Mucosa of descending colon (tissue), 3 donors: Measurements from ENCODE around the gene CREB5. TPM values are rescaled to one million over a fixed set of nuclear protein-coding genes. Genes with fewer than 3 reads are reported as not detected.
A peak's percentile ranks its signal among the peaks of the same experiment; 100 is the strongest.

Source experiments
- ATAC-seq: fragments of 200-7000 bp; cut with Tn5 transposase; one replicate; pipeline ENCODE4 v1.9.1; 2020; ENCODE audit warnings: mild to moderate bottlenecking, moderate library complexity
- DNase-seq, 3 donors: peaks; one replicate each; pipeline ENCODE4 v3.0.0-alpha.2; 2020
- H3K36me3 ChIP-seq: fragments of 200-600 bp; one replicate; pipeline ENCODE4 v1.8.0; 2021; ENCODE audit warnings: low read depth, mild to moderate bottlenecking
- H3K4me1 ChIP-seq: fragments of 200-600 bp; one replicate; pipeline ENCODE4 v1.8.0; 2021; ENCODE audit warnings: low read depth, mild to moderate bottlenecking
- H3K4me3 ChIP-seq: fragments of 200-600 bp; one replicate; pipeline ENCODE4 v1.8.0; 2021; ENCODE audit warnings: mild to moderate bottlenecking
- H3K9me3 ChIP-seq: fragments of 200-600 bp; one replicate; pipeline ENCODE4 v1.8.0; 2021; ENCODE audit warnings: mild to moderate bottlenecking
- CTCF ChIP-seq: fragments of 200-600 bp; IDR thresholded peaks from one replicate; pipeline ENCODE4 v1.8.0; 2022; ENCODE audit warnings: antibody characterized with exemption, mild to moderate bottlenecking
- intact Hi-C, 2 donors: fragments of 100-400 bp; cut with DNase I in 1 of 2; cut with micrococcal nuclease in 1 of 2; formaldehyde crosslinking; loops; one replicate each; pipeline versions ENCODE4 v1.11.0 to v1.11.1; 2022; cut with DNase I, micrococcal nuclease
- total RNA-seq, 3 donors: library from RNA; stranded (reverse); fragmentation: NEBNext Ultra II Directional in 2 of 3; extraction: Animal tissue kit (Norgen Biotek cat#: 25700) in 2 of 3; gene quantifications; one replicate each; pipeline versions ENCODE4 v1.2.1 to v1.2.4, GENCODE V29; 2021 to 2023
- donor health status: DM: no; HTN: no; CAD: no; lungs with moderate emphysema.
- donor health status: DM: no; HTN: no; CAD: no.
- donor health status: DM: no; HTN: yes; CAD: no.

CREB5 gene
- total RNA-seq, 3 donors from 2014 or later, result 0.61 to 5.4 (median 1.9) TPM

GRCh38 chr7:28410628-28411531 lies 1.4 kb upstream of the CREB5 start:
- TF ChIP-seq CTCF, result no peak
- ATAC-seq (peak; percentile 4), DNase-seq (peak in 2 of 3 donors; percentile 29 to 32)
- no peak overlapping the region for H3K4me3 ChIP-seq
- H3K36me3 ChIP-seq, result no peaks in the 10 kb centered on the region
- no peaks in the 10 kb centered on the region for H3K9me3 ChIP-seq
- intact Hi-C loops, result no loop called here
- H3K4me1 ChIP-seq, result peaks cover 4% of the 10 kb centered on the region

GRCh38 chr7:28413011-28413410 lies 693 bp downstream of the CREB5 start:
- no peaks in the 10 kb centered on the region for H3K36me3 ChIP-seq
- H3K4me3 ChIP-seq, result no peak overlapping the region
- intact Hi-C loops, result no loop called here
- no peaks in the 10 kb centered on the region for H3K9me3 ChIP-seq
- ATAC-seq (no peak), DNase-seq (no peak)
- TF ChIP-seq CTCF, result no peak
- H3K4me1 ChIP-seq, result peaks cover 4% of the 10 kb centered on the region

- intact Hi-C loops, result no loop called here
- Histone ChIP-seq H3K9me3 (no peaks in the 10 kb centered on the region), H3K4me3 (no peak overlapping the region), H3K36me3 (no peaks in the 10 kb centered on the region), H3K4me1 (peaks cover 4% of the 10 kb centered on the region)
- DNase-seq (no peak), ATAC-seq (no peak)
- no peak for TF ChIP-seq CTCF
Measured at GRCh38 chr7:28414453-28414852, 2.1 kb downstream of the CREB5 start.

- DNase-seq (no peak), ATAC-seq (no peak)
- Histone ChIP-seq H3K36me3 (no peaks in the 10 kb centered on the region), H3K9me3 (no peaks in the 10 kb centered on the region), H3K4me1 (no peaks in the 10 kb centered on the region), H3K4me3 (no peak overlapping the region)
- no peak for TF ChIP-seq CTCF
- intact Hi-C loops, result no loop called here
Measured at GRCh38 chr7:28417321-28417940, 5.1 kb downstream of the CREB5 start.

- no peak for DNase-seq
- no peaks in the 10 kb centered on the region for H3K36me3 ChIP-seq
- H3K4me3 ChIP-seq, result no peak overlapping the region
- ATAC-seq, result no peak
- TF ChIP-seq CTCF, result no peak
- H3K4me1 ChIP-seq, result no peaks in the 10 kb centered on the region
- H3K9me3 ChIP-seq, result no peaks in the 10 kb centered on the region
- intact Hi-C loops, result no loop called here
Measured at GRCh38 chr7:28418311-28418710, 6.0 kb downstream of the CREB5 start.
